ENCODE data around the gene NR4A2. TPM values are rescaled to one million over a fixed set of nuclear protein-coding genes. Genes with fewer than 3 reads are reported as not detected.

NR4A2 gene
- 1.4 to 3.8 TPM (median 2.1 TPM) in 5 replicates for total RNA-seq (2022; extraction: Qiagen RNA extraction; ENCODE audit: low read depth)

DNA sequence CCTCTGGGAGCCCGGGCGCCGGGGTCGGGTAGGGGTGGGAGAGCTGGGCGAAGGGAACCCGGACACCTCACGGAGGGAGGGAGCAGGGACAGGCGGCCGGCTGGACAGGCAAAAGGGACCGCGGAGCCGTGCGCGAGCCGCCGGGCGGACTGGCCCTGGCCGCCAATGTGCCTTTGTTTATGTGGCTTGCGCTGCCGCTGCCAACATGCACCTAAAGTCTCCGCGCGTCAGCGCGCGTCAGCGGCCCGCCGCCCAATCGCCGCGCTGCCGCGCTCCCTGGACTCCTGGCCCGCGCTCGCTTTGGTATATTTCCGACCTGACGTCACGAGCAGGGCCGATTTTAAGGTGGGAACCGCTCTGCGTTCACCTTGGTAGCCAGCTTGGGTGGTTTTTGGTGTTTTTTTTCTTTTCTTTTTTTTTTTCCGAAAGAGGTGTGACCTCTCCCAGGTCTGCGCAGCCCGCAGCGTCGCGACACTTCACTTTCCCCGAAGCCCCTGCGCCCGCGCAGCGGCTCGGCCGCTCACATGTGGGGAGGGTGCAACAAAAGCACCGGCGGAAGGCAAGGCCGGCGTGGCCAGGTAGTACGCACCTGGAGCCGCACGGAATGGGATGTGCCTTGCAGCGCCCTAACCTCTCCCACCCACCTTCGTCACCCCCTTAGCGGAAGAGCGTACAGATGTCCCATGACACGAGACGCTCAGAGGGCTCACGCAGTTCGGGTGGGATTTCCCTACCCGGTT lies at the start of gene NR4A2:
TSS of gene NR4A2 (minus strand) at position 188 of the 740 bp plus-strand sequence. CDS start 2,535 bp downstream, outside the sequence.

Other genes with a start within 250 kb of the NR4A2 start
- 22.3 to 40.3 TPM (median 26.7 TPM) in 5 replicates for gene GPD2, start 103.7 kb upstream of the NR4A2 start, total RNA-seq (2022; extraction: Qiagen RNA extraction; ENCODE audit: low read depth)

Data from A549 treated with ZK216348 at 1 μM for 4 hours (cell line).